Measurements from ENCODE around the gene HNRNPA0. TPM values are rescaled to one million over a fixed set of nuclear protein-coding genes. Genes with fewer than 3 reads are reported as not detected.

The HNRNPA0 gene
- total and polyA plus RNA-seq, 9 of the 15 experiments (the other 6 are each of a cell fraction or from before 2014, with no cell fraction given): 5.0 to 33.3 (median 10.7) TPM

DNA sequence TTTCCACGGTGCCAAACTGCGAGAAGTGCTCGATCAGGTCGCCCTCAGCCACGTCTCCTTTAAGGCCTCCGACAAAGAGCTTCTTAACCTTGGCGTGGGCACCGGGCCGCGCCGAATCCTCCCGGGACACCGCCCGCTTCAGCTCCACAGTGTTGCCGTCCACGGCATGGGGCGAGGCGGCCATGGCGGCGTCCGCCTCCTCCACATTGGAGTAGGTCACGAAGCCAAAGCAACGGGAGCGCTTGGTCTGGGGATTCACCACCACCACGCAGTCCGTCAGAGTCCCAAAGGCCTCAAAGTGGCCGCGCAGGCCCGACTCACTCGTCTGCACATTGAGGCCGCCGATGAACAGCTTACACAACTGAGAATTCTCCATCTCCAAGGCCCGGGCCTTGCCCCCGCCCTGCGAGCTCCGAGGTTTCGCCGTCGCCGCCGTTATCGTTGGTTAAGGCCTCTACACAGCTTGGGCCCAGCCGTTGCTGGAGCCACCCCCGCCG lies 424 bp downstream of the HNRNPA0 start (continued):
- TF ChIP-seq E2F8 (IDR thresholded peaks at IDR 0.05; ENCODE audit: low read depth, partially characterized antibody) (no peak), BMI1 (IDR thresholded peaks at IDR 0.05; ENCODE audit: low read length) (no peak), ZNF184 (CRISPR knock-in tag; IDR thresholded peaks at IDR 0.05) (no peak), SIX5 (IDR thresholded peaks at IDR 0.05; ENCODE audit: borderline replicate concordance in 1 of 2, insufficient read depth in 1 of 2, low read depth in 1 of 2, low read length in 2 of 2) (no peak), NR3C1 (CRISPR knock-in tag; IDR thresholded peaks at IDR 0.05) (peak; percentile 24; the same call in 1 of the 2 replicates), ZBTB7A (IDR thresholded peaks at IDR 0.05; ENCODE audit: borderline replicate concordance, control insufficient read depth, low read depth, low read length) (no peak), MAFF (IDR thresholded peaks at IDR 0.05; ENCODE audit: low read length) (no peak), THRB (CRISPR knock-in tag; conservative IDR thresholded peaks at IDR 0.05) (peak; percentile 69; the same call in 1 of the 2 replicates), U2AF2 (optimal IDR thresholded peaks at IDR 0.05; ENCODE audit: low read depth, low read length) (no peak), ZNF76 (CRISPR knock-in tag; IDR thresholded peaks at IDR 0.05; ENCODE audit: borderline replicate concordance) (no peak), TARDBP (IDR thresholded peaks at IDR 0.05) (no peak), XRCC4 (IDR thresholded peaks at IDR 0.05; ENCODE audit: extremely low read depth, insufficient read depth, insufficient read length) (no peak), ZNF384 (IDR thresholded peaks at IDR 0.05; ENCODE audit: low read depth, low read length) (no peak), ARHGAP35 (IDR thresholded peaks at IDR 0.05; ENCODE audit: partially characterized antibody) (no peak), TGIF2 (CRISPR knock-in tag; IDR thresholded peaks at IDR 0.05) (peak; percentile 51; the same call in 1 of the 2 replicates), ZNF282 (CRISPR knock-in tag; IDR thresholded peaks at IDR 0.05) (no peak), NR2F6 (CRISPR knock-in tag; IDR thresholded peaks at IDR 0.05) (no peak), TCF7 (IDR thresholded peaks at IDR 0.05; ENCODE audit: borderline replicate concordance) (no peak)
- TF ChIP-seq, protein P1, sequence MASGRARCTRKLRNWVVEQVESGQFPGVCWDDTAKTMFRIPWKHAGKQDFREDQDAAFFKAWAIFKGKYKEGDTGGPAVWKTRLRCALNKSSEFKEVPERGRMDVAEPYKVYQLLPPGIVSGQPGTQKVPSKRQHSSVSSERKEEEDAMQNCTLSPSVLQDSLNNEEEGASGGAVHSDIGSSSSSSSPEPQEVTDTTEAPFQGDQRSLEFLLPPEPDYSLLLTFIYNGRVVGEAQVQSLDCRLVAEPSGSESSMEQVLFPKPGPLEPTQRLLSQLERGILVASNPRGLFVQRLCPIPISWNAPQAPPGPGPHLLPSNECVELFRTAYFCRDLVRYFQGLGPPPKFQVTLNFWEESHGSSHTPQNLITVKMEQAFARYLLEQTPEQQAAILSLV (tag; IDR thresholded peaks at IDR 0.05): no peak
- TF ChIP-seq, protein P2, sequence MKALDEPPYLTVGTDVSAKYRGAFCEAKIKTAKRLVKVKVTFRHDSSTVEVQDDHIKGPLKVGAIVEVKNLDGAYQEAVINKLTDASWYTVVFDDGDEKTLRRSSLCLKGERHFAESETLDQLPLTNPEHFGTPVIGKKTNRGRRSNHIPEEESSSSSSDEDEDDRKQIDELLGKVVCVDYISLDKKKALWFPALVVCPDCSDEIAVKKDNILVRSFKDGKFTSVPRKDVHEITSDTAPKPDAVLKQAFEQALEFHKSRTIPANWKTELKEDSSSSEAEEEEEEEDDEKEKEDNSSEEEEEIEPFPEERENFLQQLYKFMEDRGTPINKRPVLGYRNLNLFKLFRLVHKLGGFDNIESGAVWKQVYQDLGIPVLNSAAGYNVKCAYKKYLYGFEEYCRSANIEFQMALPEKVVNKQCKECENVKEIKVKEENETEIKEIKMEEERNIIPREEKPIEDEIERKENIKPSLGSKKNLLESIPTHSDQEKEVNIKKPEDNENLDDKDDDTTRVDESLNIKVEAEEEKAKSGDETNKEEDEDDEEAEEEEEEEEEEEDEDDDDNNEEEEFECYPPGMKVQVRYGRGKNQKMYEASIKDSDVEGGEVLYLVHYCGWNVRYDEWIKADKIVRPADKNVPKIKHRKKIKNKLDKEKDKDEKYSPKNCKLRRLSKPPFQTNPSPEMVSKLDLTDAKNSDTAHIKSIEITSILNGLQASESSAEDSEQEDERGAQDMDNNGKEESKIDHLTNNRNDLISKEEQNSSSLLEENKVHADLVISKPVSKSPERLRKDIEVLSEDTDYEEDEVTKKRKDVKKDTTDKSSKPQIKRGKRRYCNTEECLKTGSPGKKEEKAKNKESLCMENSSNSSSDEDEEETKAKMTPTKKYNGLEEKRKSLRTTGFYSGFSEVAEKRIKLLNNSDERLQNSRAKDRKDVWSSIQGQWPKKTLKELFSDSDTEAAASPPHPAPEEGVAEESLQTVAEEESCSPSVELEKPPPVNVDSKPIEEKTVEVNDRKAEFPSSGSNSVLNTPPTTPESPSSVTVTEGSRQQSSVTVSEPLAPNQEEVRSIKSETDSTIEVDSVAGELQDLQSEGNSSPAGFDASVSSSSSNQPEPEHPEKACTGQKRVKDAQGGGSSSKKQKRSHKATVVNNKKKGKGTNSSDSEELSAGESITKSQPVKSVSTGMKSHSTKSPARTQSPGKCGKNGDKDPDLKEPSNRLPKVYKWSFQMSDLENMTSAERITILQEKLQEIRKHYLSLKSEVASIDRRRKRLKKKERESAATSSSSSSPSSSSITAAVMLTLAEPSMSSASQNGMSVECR (CRISPR knock-in tag; IDR thresholded peaks at IDR 0.05): peak; percentile 55

Measured in K562 (cell line).